A673 (cell line): ENCODE data around the gene RGS3. TPM values are rescaled to one million over a fixed set of nuclear protein-coding genes. Genes with fewer than 3 reads are reported as not detected.

Source experiments
- BruUV-seq: library from RNA; stranded (reverse); fragments of 400-500 nt; replicated peaks from 2 replicates; lab custom pipeline; 2021; lab: Mats Ljungman, UMichigan
- CTCF ChIA-PET: fragments of 300-600 bp; sonication (Branson Sonifier 250); formaldehyde crosslinking; loops from one replicate; lab custom pipeline; 2022; ENCODE audit warnings: antibody characterized with exemption; lab: Charles Lee
- POLR2A ChIA-PET: fragments of 300-600 bp; sonication (Branson Sonifier 250); formaldehyde crosslinking; loops from one replicate; lab custom pipeline; 2022; ENCODE audit warnings: antibody characterized with exemption; ENCODE audit not compliant: low non-redundant PET; lab: Charles Lee
- DNase-seq: peaks from one replicate; pipeline ENCODE4 v3.0.0-alpha.2; 2015; ENCODE audit warnings: low spot score
- H3K27ac ChIP-seq: fragments of 200-600 bp; sonication (generic); 2 replicates; pipeline ENCODE4 v1.5.1; 2016; ENCODE audit warnings: mixed run types, low read depth, mild to moderate bottlenecking, mixed read lengths, antibody characterized with exemption, low read length; ENCODE audit not compliant: poor library complexity, severe bottlenecking
- H3K27me3 ChIP-seq: fragments of 200-600 bp; sonication (generic); replicated peaks from 2 replicates; pipeline ENCODE4 v1.6.1; 2017; ENCODE audit warnings: mixed run types, low read depth, mild to moderate bottlenecking, mixed read lengths, antibody characterized with exemption, low read length; ENCODE audit not compliant: insufficient read depth, poor library complexity
- H3K36me3 ChIP-seq: fragments of 200-600 bp; sonication (generic); 2 replicates; pipeline ENCODE4 v1.6.1; 2016; ENCODE audit warnings: mixed run types, mild to moderate bottlenecking, mixed read lengths, antibody characterized with exemption, low read length; ENCODE audit not compliant: insufficient read depth, poor library complexity, severe bottlenecking
- H3K4me1 ChIP-seq: fragments of 200-600 bp; sonication (generic); 2 replicates; pipeline ENCODE4 v1.6.1; 2017; ENCODE audit warnings: mixed run types, mild to moderate bottlenecking, mixed read lengths, antibody characterized with exemption, low read length; ENCODE audit not compliant: insufficient read depth, poor library complexity, severe bottlenecking
- H3K4me3 ChIP-seq: fragments of 200-600 bp; sonication (generic); 2 replicates; pipeline ENCODE4 v1.5.1; 2016; ENCODE audit warnings: low read depth, mixed run types, mild to moderate bottlenecking, mixed read lengths, low read length; ENCODE audit not compliant: poor library complexity, severe bottlenecking
- H3K9me3 ChIP-seq: fragments of 200-600 bp; sonication (generic); 2 replicates; pipeline ENCODE4 v1.6.1; 2016; ENCODE audit warnings: mixed run types, low read depth, mild to moderate bottlenecking, mixed read lengths, antibody characterized with exemption, low read length; ENCODE audit not compliant: poor library complexity, severe bottlenecking
- EZH2 ChIP-seq: fragments of 200-600 bp; sonication (generic); IDR thresholded peaks from 2 replicates; pipeline ENCODE4 v1.6.1; 2017; ENCODE audit warnings: borderline replicate concordance, low read depth, mild to moderate bottlenecking, mixed read lengths, antibody characterized with exemption, low read length; ENCODE audit not compliant: poor library complexity, severe bottlenecking
- intact Hi-C: fragments of 100-400 bp; cut with micrococcal nuclease; formaldehyde crosslinking; loops from one replicate; pipeline ENCODE4 v1.10.0; 2022; ENCODE audit not compliant: unreplicated experiment
- total RNA-seq: library from RNA; stranded (reverse); gene quantifications from 2 replicates; pipeline ENCODE4 v1.2.3, GENCODE V29; 2021
- TF ChIP-seq, protein P1 (sequence below): fragments of 300-800, 200-600 bp; sonication (generic); conservative IDR thresholded peaks from 2 replicates; pipeline ENCODE4 v1.5.1; 2017; ENCODE audit warnings: low read depth, mild to moderate bottlenecking, antibody characterized with exemption, low read length, moderate library complexity, mixed read lengths

The RGS3 gene
- total RNA-seq, 1 experiment from 2014 or later: 19.2 TPM

DNA sequence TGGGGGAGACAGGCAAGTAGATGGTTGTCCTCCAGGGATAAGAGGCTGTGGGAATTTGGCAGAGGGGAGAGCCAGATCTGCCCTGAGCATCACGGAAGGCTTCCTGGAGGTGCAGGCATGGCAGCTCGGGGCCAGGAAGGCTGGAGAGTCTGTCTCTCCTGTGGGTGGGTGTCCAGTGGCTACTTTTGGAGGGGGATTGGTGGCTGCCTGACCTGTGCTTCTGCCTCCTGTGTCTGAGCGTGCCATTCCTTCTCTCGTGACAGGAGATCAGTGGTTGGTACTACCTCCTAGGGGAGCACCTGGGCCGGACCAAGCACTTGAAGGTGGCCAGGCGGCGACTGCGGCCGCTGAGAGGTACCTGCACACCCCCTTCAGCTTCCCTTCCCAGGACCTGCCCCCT is 33.5 kb downstream of the RGS3 start:
- intact Hi-C loops: no loop called here
- H3K9me3 ChIP-seq: no peaks in the 10 kb centered on the region
- no peaks in the 10 kb centered on the region for H3K27me3 ChIP-seq
- CTCF ChIA-PET: no interaction called here
- no TSS peak for BruUV-seq
- POLR2A ChIA-PET: no interaction called here
- no peak overlapping the region for H3K4me3 ChIP-seq
- peaks cover 19% of the 10 kb centered on the region for H3K4me1 ChIP-seq
- TF ChIP-seq EZH2: no peak
- TF ChIP-seq, protein P1, sequence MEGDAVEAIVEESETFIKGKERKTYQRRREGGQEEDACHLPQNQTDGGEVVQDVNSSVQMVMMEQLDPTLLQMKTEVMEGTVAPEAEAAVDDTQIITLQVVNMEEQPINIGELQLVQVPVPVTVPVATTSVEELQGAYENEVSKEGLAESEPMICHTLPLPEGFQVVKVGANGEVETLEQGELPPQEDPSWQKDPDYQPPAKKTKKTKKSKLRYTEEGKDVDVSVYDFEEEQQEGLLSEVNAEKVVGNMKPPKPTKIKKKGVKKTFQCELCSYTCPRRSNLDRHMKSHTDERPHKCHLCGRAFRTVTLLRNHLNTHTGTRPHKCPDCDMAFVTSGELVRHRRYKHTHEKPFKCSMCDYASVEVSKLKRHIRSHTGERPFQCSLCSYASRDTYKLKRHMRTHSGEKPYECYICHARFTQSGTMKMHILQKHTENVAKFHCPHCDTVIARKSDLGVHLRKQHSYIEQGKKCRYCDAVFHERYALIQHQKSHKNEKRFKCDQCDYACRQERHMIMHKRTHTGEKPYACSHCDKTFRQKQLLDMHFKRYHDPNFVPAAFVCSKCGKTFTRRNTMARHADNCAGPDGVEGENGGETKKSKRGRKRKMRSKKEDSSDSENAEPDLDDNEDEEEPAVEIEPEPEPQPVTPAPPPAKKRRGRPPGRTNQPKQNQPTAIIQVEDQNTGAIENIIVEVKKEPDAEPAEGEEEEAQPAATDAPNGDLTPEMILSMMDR: no peak
- no peaks in the 10 kb centered on the region for H3K36me3 ChIP-seq
- no peak overlapping the region for H3K27ac ChIP-seq
- DNase-seq: no peak

DNA sequence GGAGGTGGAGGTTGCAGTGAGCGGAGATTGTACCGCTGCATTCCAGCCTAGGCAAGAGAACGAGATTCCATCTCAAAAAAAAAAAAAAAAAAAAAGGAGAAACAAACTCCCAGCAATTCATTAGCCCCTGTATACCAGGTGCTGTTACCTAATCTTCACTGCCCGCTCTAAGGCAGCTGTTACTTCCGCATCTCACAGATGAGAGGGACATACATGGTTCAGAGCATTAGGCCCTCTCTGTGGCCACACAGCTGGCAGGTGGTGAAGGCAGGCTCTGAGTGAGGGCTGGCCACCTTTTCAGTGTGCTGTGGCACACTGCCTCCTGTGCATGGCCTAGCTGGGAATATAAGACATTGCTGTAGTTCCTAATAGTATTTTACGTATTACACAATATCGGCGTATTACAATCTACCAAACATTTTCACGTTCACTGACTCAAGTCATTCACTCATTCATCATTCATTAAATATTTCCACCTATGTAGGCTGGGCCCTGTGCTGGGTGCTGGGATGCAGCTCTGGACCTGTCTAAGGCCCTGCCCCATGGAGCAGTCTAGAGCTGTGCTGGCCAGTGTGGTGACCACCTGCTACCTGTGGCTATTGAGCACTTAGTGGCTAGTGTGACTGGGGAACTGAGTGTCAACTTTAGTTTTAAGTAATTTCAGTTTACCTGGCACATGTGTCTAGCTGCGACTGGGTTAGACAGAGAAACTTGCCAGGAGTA is 35.8 kb downstream of the RGS3 start:
- H3K27ac ChIP-seq: no peak overlapping the region
- POLR2A ChIA-PET: no interaction called here
- H3K4me1 ChIP-seq: no peaks in the 10 kb centered on the region
- no peaks in the 10 kb centered on the region for H3K9me3 ChIP-seq
- H3K4me3 ChIP-seq: no peak overlapping the region
- no TSS peak for BruUV-seq
- CTCF ChIA-PET: no interaction called here
- no peaks in the 10 kb centered on the region for H3K36me3 ChIP-seq
- no peaks in the 10 kb centered on the region for H3K27me3 ChIP-seq
- intact Hi-C loops: no loop called here
- no peak for TF ChIP-seq EZH2
- TF ChIP-seq, protein P1: no peak
- DNase-seq: no peak

GRCh38 chr9:113499876-113500497 is 36.5 kb downstream of the RGS3 start:
- Histone ChIP-seq H3K4me3 (no peak overlapping the region), H3K27ac (no peak overlapping the region), H3K9me3 (no peaks in the 10 kb centered on the region), H3K4me1 (no peaks in the 10 kb centered on the region), H3K27me3 (no peaks in the 10 kb centered on the region), H3K36me3 (no peaks in the 10 kb centered on the region)
- ChIA-PET POLR2A (no interaction called here), CTCF (no interaction called here)
- TF ChIP-seq, protein P1: no peak
- no peak for TF ChIP-seq EZH2
- DNase-seq: no peak
- BruUV-seq: no TSS peak
- intact Hi-C loops: no loop called here
